WTC11 (cell line): ENCODE data around the gene DEFB114. TPM values are rescaled to one million over a fixed set of nuclear protein-coding genes. Genes with fewer than 3 reads are reported as not detected.

Experiments
- ATAC-seq: fragments of 200-7000 bp; cut with Tn5 transposase; 2 replicates; pipeline ENCODE4 v1.10.0; 2021; ENCODE audit warnings: mild to moderate bottlenecking, moderate library complexity
- CTCF ChIA-PET: fragments of 300-600 bp; sonication (Branson Sonifier 250); formaldehyde crosslinking; loops from one replicate; lab custom pipeline; 2021; ENCODE audit warnings: antibody characterized with exemption; lab: Charles Lee
- POLR2A ChIA-PET: fragments of 350-600 bp; sonication (Branson Sonifier 250); formaldehyde crosslinking; loops from one replicate; lab custom pipeline; 2021; ENCODE audit warnings: antibody characterized with exemption; lab: Charles Lee
- DNase-seq: peaks from one replicate; pipeline ENCODE4 v3.0.0; 2021; ENCODE audit warnings: low spot score
- H3K27ac Mint-ChIP-seq: 2 replicates; pipeline ENCODE4 v1.8.0; 2021; ENCODE audit warnings: mixed read lengths
- H3K27me3 Mint-ChIP-seq: 2 replicates; pipeline ENCODE4 v1.8.0; 2021; ENCODE audit warnings: low read depth, mild to moderate bottlenecking, moderate library complexity, mixed read lengths
- H3K36me3 Mint-ChIP-seq: 2 replicates; pipeline ENCODE4 v1.8.0; 2021; ENCODE audit warnings: mixed read lengths
- H3K4me1 Mint-ChIP-seq: 2 replicates; pipeline ENCODE4 v1.8.0; 2022; ENCODE audit warnings: mixed read lengths
- H3K4me3 Mint-ChIP-seq: 2 replicates; pipeline ENCODE4 v1.8.0; 2021; ENCODE audit warnings: mild to moderate bottlenecking, moderate library complexity, mixed read lengths
- H3K9me3 Mint-ChIP-seq: 2 replicates; pipeline ENCODE4 v1.8.0; 2021; ENCODE audit warnings: mixed read lengths
- AFF4 ChIP-seq: sonication (generic); formaldehyde crosslinking; IDR thresholded peaks from 2 replicates; pipeline ENCODE4 v1.8.1; 2023; ENCODE audit warnings: mild to moderate bottlenecking, missing genetic modification reagents, borderline replicate concordance
- KAT7 ChIP-seq: sonication (generic); formaldehyde crosslinking; IDR thresholded peaks from 2 replicates; pipeline ENCODE4 v1.8.1; 2023; ENCODE audit warnings: missing genetic modification reagents, mild to moderate bottlenecking, borderline replicate concordance
- ZSCAN18 ChIP-seq: fragments of 250-450 bp; sonication (Bioruptor Pico); IDR thresholded peaks from 2 replicates; pipeline ENCODE4 v2.1.2; 2022; ENCODE audit warnings: mild to moderate bottlenecking, moderate library complexity
- total RNA-seq: library from RNA; stranded (reverse); gene quantifications from 3 replicates; pipeline ENCODE4 v1.2.3, GENCODE V29; 2021
- TF ChIP-seq, protein P1 (sequence below): sonication (generic); formaldehyde crosslinking; IDR thresholded peaks from 2 replicates; pipeline ENCODE4 v1.8.0; 2022; ENCODE audit warnings: mild to moderate bottlenecking, missing genetic modification reagents
- TF ChIP-seq, protein P2 (sequence below): sonication (generic); formaldehyde crosslinking; IDR thresholded peaks from 2 replicates; pipeline ENCODE4 v1.8.1; 2023; ENCODE audit warnings: mild to moderate bottlenecking, missing genetic modification reagents, moderate library complexity
- TF ChIP-seq, protein P3 (sequence below): sonication (generic); formaldehyde crosslinking; IDR thresholded peaks from 2 replicates; pipeline ENCODE4 v1.8.1; 2023; ENCODE audit warnings: mild to moderate bottlenecking, missing genetic modification reagents, moderate library complexity
- TF ChIP-seq, protein P4 (sequence below): sonication (generic); formaldehyde crosslinking; IDR thresholded peaks from 2 replicates; pipeline ENCODE4 v1.8.1; 2023; ENCODE audit warnings: mild to moderate bottlenecking, moderate library complexity, missing genetic modification reagents
- TF ChIP-seq, protein P5 (sequence below): sonication (generic); formaldehyde crosslinking; IDR thresholded peaks from 2 replicates; pipeline ENCODE4 v1.8.1; 2022; ENCODE audit warnings: mild to moderate bottlenecking, moderate library complexity, missing genetic modification reagents

The DEFB114 gene
- total RNA-seq, 1 experiment from 2014 or later: not detected

GRCh38 chr6:49911252-49911651, 52.7 kb downstream of the DEFB114 start:
- DNase-seq: no peak
- no peak for TF ChIP-seq AFF4
- TF ChIP-seq ZSCAN18: peak; percentile 78; the same call in 1 of the 2 replicates
- TF ChIP-seq, protein P1, sequence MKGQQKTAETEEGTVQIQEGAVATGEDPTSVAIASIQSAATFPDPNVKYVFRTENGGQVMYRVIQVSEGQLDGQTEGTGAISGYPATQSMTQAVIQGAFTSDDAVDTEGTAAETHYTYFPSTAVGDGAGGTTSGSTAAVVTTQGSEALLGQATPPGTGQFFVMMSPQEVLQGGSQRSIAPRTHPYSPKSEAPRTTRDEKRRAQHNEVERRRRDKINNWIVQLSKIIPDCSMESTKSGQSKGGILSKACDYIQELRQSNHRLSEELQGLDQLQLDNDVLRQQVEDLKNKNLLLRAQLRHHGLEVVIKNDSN: peak; percentile 57; the same call in 1 of the 2 replicates
- TF ChIP-seq, protein P2, sequence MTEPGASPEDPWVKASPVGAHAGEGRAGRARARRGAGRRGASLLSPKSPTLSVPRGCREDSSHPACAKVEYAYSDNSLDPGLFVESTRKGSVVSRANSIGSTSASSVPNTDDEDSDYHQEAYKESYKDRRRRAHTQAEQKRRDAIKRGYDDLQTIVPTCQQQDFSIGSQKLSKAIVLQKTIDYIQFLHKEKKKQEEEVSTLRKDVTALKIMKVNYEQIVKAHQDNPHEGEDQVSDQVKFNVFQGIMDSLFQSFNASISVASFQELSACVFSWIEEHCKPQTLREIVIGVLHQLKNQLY (CRISPR knock-in tag): no peak
- TF ChIP-seq KAT7 (CRISPR knock-in tag): no peak
- TF ChIP-seq, protein P3, sequence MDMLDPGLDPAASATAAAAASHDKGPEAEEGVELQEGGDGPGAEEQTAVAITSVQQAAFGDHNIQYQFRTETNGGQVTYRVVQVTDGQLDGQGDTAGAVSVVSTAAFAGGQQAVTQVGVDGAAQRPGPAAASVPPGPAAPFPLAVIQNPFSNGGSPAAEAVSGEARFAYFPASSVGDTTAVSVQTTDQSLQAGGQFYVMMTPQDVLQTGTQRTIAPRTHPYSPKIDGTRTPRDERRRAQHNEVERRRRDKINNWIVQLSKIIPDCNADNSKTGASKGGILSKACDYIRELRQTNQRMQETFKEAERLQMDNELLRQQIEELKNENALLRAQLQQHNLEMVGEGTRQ (CRISPR knock-in tag): peak; percentile 65
- TF ChIP-seq, protein P4, sequence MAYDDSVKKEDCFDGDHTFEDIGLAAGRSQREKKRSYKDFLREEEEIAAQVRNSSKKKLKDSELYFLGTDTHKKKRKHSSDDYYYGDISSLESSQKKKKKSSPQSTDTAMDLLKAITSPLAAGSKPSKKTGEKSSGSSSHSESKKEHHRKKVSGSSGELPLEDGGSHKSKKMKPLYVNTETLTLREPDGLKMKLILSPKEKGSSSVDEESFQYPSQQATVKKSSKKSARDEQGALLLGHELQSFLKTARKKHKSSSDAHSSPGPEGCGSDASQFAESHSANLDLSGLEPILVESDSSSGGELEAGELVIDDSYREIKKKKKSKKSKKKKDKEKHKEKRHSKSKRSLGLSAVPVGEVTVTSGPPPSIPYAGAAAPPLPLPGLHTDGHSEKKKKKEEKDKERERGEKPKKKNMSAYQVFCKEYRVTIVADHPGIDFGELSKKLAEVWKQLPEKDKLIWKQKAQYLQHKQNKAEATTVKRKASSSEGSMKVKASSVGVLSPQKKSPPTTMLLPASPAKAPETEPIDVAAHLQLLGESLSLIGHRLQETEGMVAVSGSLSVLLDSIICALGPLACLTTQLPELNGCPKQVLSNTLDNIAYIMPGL: no peak
- TF ChIP-seq, protein P5, sequence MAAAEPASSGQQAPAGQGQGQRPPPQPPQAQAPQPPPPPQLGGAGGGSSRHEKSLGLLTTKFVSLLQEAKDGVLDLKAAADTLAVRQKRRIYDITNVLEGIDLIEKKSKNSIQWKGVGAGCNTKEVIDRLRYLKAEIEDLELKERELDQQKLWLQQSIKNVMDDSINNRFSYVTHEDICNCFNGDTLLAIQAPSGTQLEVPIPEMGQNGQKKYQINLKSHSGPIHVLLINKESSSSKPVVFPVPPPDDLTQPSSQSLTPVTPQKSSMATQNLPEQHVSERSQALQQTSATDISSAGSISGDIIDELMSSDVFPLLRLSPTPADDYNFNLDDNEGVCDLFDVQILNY (CRISPR knock-in tag): no peak
- TF ChIP-seq, all 79 proteins: peak for 3
- H3K36me3 Mint-ChIP-seq: no peaks in the 10 kb centered on the region
- H3K4me1 Mint-ChIP-seq: peaks cover 86% of the 10 kb centered on the region
- POLR2A ChIA-PET: no interaction called here
- ATAC-seq: peak; percentile 92
- CTCF ChIA-PET: interaction anchor here (0.7 to 1.7 kb wide), 2 partner anchors 21 to 120 kb away, joined by 3 to 8 read pairs; no protein-coding TSS in a partner anchor
- H3K4me3 Mint-ChIP-seq: peak overlapping the region; percentile 35; the same call in 1 of the 2 replicates
- H3K9me3 Mint-ChIP-seq: no peaks in the 10 kb centered on the region
- H3K27me3 Mint-ChIP-seq: no peaks in the 10 kb centered on the region
- peak overlapping the region; percentile 88 for H3K27ac Mint-ChIP-seq

Other genes with a start within 250 kb of the DEFB114 start
- not detected in 3 replicates for gene CRISP3, start 219.8 kb downstream of the DEFB114 start, total RNA-seq
- not detected in 3 replicates for gene PGK2, start 176.9 kb downstream of the DEFB114 start, total RNA-seq
- not detected in 3 replicates for gene CRISP1, start 97.6 kb downstream of the DEFB114 start, total RNA-seq
- not detected in 3 replicates for gene DEFB113, start 5.5 kb upstream of the DEFB114 start, total RNA-seq
- gene DEFB110, start 57.8 kb upstream of the DEFB114 start, total RNA-seq: not detected in 3 replicates
- not detected in 3 replicates for gene DEFB112, start 85.8 kb upstream of the DEFB114 start, total RNA-seq